ENCODE data around the gene L2HGDH. TPM values are rescaled to one million over a fixed set of nuclear protein-coding genes. Genes with fewer than 3 reads are reported as not detected.

The L2HGDH gene
- total and polyA plus RNA-seq, 10 of the 15 experiments (the other 5 are each of a cell fraction or from before 2014, with no cell fraction given): 2.6 to 18.3 (median 13.5) TPM

DNA sequence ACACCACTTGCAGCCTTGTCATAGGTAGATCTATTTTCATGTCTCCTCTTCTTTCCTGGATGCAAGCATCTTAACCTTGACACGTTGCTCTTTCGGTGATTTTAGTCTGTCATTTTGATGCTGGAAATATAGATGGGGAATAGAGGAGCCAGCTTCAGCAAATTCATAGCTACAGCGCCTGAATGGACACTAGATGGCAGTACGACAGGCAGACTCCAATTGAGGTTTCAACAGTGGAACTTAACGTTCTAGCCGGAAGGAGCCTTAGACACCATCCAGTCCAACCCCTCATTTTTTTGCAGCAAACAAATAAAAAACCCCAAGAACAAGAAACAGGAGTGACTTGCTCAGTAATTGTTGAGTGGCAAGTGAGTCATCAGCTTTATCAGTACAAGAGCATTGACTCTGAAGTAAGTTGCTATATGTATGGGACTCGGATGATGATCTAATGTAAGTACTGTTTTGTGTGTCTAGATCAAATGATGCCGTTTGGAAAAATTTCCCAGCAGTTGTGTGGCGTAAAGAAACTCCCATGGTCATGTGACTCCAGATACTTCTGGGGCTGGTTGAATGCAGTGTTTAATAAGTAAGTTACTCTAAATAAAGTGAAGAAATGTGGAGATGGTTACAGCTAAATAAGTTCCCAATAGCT, 9.1 kb upstream of the L2HGDH start (continued):
- TF ChIP-seq MEF2A (IDR thresholded peaks at IDR 0.05; ENCODE audit: insufficient read depth, low read depth, low read length) (0 out of 2 replicates have a peak, but pooled peaks have one; percentile 43), FOXK2 (IDR thresholded peaks at IDR 0.05) (no peak), POLR2A (IDR thresholded peaks at IDR 0.05; ENCODE audit: low read depth, low read length) (no peak), CREM (IDR thresholded peaks at IDR 0.05; ENCODE audit: low read depth) (peak; percentile 88), POLR2AphosphoS5 (IDR thresholded peaks at IDR 0.05; ENCODE audit: low read length) (no peak), FOXM1 (IDR thresholded peaks at IDR 0.05; ENCODE audit: low read depth, low read length) (no peak), IKZF1 (conservative IDR thresholded peaks at IDR 0.05) (peak; percentile 34; the same call in 1 of the 2 replicates), CREB1 (IDR thresholded peaks at IDR 0.05; ENCODE audit: low read depth) (peak; percentile 91), MYC (IDR thresholded peaks at IDR 0.05; ENCODE audit: insufficient read depth, insufficient read length, insufficient replicate concordance, low read length, severe bottlenecking) (no peak), ETV6 (conservative IDR thresholded peaks at IDR 0.05 in 1 of 2, IDR thresholded peaks at IDR 0.05 in 1 of 2; ENCODE audit: borderline replicate concordance in 1 of 2, low read depth in 1 of 2) (peak in 1 of 2 experiments; percentile 45; a peak in 1 of 4 replicates), EZH2 (IDR thresholded peaks at IDR 0.05; ENCODE audit: borderline replicate concordance, control insufficient read depth, low read depth, low read length) (no peak), MYB (IDR thresholded peaks at IDR 0.05; ENCODE audit: borderline replicate concordance, low read depth, low read length) (no peak), ZNF217 (IDR thresholded peaks at IDR 0.05) (no peak), SREBF1 (IDR thresholded peaks at IDR 0.05; ENCODE audit: low read length) (no peak)
- TF ChIP-seq, protein P1, sequence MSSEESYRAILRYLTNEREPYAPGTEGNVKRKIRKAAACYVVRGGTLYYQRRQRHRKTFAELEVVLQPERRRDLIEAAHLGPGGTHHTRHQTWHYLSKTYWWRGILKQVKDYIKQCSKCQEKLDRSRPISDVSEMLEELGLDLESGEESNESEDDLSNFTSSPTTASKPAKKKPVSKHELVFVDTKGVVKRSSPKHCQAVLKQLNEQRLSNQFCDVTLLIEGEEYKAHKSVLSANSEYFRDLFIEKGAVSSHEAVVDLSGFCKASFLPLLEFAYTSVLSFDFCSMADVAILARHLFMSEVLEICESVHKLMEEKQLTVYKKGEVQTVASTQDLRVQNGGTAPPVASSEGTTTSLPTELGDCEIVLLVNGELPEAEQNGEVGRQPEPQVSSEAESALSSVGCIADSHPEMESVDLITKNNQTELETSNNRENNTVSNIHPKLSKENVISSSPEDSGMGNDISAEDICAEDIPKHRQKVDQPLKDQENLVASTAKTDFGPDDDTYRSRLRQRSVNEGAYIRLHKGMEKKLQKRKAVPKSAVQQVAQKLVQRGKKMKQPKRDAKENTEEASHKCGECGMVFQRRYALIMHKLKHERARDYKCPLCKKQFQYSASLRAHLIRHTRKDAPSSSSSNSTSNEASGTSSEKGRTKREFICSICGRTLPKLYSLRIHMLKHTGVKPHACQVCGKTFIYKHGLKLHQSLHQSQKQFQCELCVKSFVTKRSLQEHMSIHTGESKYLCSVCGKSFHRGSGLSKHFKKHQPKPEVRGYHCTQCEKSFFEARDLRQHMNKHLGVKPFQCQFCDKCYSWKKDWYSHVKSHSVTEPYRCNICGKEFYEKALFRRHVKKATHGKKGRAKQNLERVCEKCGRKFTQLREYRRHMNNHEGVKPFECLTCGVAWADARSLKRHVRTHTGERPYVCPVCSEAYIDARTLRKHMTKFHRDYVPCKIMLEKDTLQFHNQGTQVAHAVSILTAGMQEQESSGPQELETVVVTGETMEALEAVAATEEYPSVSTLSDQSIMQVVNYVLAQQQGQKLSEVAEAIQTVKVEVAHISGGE (CRISPR knock-in tag; IDR thresholded peaks at IDR 0.05): no peak
- TF ChIP-seq, protein P2, sequence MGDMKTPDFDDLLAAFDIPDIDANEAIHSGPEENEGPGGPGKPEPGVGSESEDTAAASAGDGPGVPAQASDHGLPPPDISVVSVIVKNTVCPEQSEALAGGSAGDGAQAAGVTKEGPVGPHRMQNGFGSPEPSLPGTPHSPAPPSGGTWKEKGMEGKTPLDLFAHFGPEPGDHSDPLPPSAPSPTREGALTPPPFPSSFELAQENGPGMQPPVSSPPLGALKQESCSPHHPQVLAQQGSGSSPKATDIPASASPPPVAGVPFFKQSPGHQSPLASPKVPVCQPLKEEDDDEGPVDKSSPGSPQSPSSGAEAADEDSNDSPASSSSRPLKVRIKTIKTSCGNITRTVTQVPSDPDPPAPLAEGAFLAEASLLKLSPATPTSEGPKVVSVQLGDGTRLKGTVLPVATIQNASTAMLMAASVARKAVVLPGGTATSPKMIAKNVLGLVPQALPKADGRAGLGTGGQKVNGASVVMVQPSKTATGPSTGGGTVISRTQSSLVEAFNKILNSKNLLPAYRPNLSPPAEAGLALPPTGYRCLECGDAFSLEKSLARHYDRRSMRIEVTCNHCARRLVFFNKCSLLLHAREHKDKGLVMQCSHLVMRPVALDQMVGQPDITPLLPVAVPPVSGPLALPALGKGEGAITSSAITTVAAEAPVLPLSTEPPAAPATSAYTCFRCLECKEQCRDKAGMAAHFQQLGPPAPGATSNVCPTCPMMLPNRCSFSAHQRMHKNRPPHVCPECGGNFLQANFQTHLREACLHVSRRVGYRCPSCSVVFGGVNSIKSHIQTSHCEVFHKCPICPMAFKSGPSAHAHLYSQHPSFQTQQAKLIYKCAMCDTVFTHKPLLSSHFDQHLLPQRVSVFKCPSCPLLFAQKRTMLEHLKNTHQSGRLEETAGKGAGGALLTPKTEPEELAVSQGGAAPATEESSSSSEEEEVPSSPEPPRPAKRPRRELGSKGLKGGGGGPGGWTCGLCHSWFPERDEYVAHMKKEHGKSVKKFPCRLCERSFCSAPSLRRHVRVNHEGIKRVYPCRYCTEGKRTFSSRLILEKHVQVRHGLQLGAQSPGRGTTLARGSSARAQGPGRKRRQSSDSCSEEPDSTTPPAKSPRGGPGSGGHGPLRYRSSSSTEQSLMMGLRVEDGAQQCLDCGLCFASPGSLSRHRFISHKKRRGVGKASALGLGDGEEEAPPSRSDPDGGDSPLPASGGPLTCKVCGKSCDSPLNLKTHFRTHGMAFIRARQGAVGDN (IDR thresholded peaks at IDR 0.05): no peak
- TF ChIP-seq, protein P3, sequence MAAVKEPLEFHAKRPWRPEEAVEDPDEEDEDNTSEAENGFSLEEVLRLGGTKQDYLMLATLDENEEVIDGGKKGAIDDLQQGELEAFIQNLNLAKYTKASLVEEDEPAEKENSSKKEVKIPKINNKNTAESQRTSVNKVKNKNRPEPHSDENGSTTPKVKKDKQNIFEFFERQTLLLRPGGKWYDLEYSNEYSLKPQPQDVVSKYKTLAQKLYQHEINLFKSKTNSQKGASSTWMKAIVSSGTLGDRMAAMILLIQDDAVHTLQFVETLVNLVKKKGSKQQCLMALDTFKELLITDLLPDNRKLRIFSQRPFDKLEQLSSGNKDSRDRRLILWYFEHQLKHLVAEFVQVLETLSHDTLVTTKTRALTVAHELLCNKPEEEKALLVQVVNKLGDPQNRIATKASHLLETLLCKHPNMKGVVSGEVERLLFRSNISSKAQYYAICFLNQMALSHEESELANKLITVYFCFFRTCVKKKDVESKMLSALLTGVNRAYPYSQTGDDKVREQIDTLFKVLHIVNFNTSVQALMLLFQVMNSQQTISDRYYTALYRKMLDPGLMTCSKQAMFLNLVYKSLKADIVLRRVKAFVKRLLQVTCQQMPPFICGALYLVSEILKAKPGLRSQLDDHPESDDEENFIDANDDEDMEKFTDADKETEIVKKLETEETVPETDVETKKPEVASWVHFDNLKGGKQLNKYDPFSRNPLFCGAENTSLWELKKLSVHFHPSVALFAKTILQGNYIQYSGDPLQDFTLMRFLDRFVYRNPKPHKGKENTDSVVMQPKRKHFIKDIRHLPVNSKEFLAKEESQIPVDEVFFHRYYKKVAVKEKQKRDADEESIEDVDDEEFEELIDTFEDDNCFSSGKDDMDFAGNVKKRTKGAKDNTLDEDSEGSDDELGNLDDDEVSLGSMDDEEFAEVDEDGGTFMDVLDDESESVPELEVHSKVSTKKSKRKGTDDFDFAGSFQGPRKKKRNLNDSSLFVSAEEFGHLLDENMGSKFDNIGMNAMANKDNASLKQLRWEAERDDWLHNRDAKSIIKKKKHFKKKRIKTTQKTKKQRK (IDR thresholded peaks at IDR 0.05; ENCODE audit: low read depth, low read length): no peak
